ENCODE data around the gene IMPA2. TPM values are rescaled to one million over a fixed set of nuclear protein-coding genes. Genes with fewer than 3 reads are reported as not detected.

The IMPA2 gene
- total and polyA plus RNA-seq, 2 of the 8 experiments (the other 6 are each of a cell fraction or from before 2014, with no cell fraction given): 102 to 140 TPM

DNA sequence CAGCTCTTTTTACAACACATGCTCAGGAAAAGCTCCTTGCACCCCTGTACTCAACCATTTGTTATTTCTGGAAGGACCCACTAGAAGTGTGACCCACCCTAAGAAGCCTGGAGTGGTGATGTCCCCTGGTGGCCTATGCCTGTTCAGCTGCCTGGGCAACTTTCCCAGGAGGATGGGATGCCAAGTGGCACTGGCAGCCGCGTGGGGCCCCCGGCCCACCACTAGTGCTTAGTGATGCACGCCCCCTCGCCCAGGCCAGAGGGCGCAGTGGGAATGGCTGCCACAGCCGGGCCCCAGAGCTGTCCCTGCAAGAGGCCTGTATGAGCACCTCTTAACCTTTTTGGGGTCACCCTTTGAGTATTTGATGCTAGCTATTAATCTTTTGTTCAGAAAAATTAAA lies 18.1 kb downstream of the IMPA2 start:
- Histone ChIP-seq H2BK120ac (replicated peaks; ENCODE audit: low read depth, low read length) (no peak overlapping the region), H3K27ac (ENCODE audit: low read depth, low read length) (no peak overlapping the region), H4K20me1 (replicated peaks in 1 of 2; ENCODE audit: control insufficient read depth in 1 of 2, insufficient read depth in 2 of 2, low read length in 2 of 2) (peaks cover 0 to 14% of the 10 kb centered on the region in 2 experiments), H3K9ac (replicated peaks in 1 of 4; ENCODE audit: extremely low read depth in 1 of 4, low read depth in 3 of 4, low read length in 3 of 4) (no peak overlapping the region), H3K27me3 (replicated peaks in 1 of 4; ENCODE audit: control insufficient read depth in 3 of 4, extremely low read depth in 1 of 4, insufficient read depth in 3 of 4, low read length in 3 of 4) (no peaks in the 10 kb centered on the region), H2BK5ac (ENCODE audit: low read depth, low read length) (no peak overlapping the region), H3K9me3 (ENCODE audit: insufficient read depth in 2 of 2, low read depth in 1 of 2, low read length in 1 of 2) (no peaks in the 10 kb centered on the region), H4K5ac (ENCODE audit: insufficient read length, low read depth, low read length) (no peak overlapping the region), H3K56ac (replicated peaks; ENCODE audit: insufficient read length, low read depth, low read length) (no peak overlapping the region), H3K79me2 (ENCODE audit: control insufficient read depth in 1 of 2, insufficient read depth in 2 of 2, low read length in 2 of 2) (peaks cover 6 to 40% of the 10 kb centered on the region in 2 experiments), H3K4me3 (ENCODE audit: extremely low read depth in 1 of 4, insufficient read depth in 2 of 4, low read depth in 3 of 4, low read length in 4 of 4) (no peak overlapping the region), H3K79me1 (ENCODE audit: low read depth, low read length) (peaks cover 17% of the 10 kb centered on the region), H2AFZ (ENCODE audit: low read length) (no peak overlapping the region), H3K23ac (ENCODE audit: insufficient read length) (no peak overlapping the region), H4K91ac (replicated peaks; ENCODE audit: insufficient read length, low read length) (no peak overlapping the region), H3K4ac (replicated peaks; ENCODE audit: insufficient read length, low read depth, low read length) (no peak overlapping the region), H3K23me2 (ENCODE audit: low read depth, low read length) (peaks cover 4% of the 10 kb centered on the region; the same call in 1 of the 2 replicates), H2AK5ac (ENCODE audit: low read depth, low read length) (no peak overlapping the region), H3K36me3 (ENCODE audit: control insufficient read depth in 2 of 4, insufficient read depth in 4 of 4, low read length in 3 of 4) (peaks cover 2 to 21% (median 16%) of the 10 kb centered on the region in 4 experiments; a peak in 7 of 8 replicates), H3K14ac (ENCODE audit: insufficient read length) (no peak overlapping the region), H2BK12ac (ENCODE audit: low read depth, low read length) (no peak overlapping the region), H3K4me1 (replicated peaks in 1 of 4; ENCODE audit: control insufficient read depth in 3 of 4, insufficient read depth in 4 of 4, low read length in 3 of 4) (peaks cover 3 to 14% (median 8%) of the 10 kb centered on the region in 4 experiments; a peak in 6 of 7 replicates), H3K4me2 (ENCODE audit: insufficient read depth in 1 of 2, low read depth in 2 of 2, low read length in 2 of 2) (no peak overlapping the region), H2BK15ac (ENCODE audit: low read length) (no peak overlapping the region), H3K18ac (ENCODE audit: extremely low read depth, low read length) (no peak overlapping the region), H4K8ac (ENCODE audit: extremely low read depth, insufficient read depth, low read length) (no peak overlapping the region; the same call in 1 of the 2 replicates), H2BK20ac (ENCODE audit: low read length) (no peak overlapping the region)
- CTCF ChIA-PET (ENCODE audit: partially characterized antibody): interaction anchor here (0.9 to 12.5 kb wide), 6 partner anchors 10 to 846 kb away, joined by 3 to 471 read pairs (median 10); no protein-coding TSS in a partner anchor
- DNase-seq (ENCODE audit: low read depth in 1 of 2, low spot score in 2 of 2) (no peak), FAIRE-seq (no peak)
- WGBS, 2 experiments (ENCODE audit: extremely low coverage in 1 of 2, insufficient coverage in 1 of 2, insufficient read length in 1 of 2, insufficient replicate concordance in 2 of 2, low coverage in 1 of 2, low lambda C conversion rate in 2 of 2, missing lambda C conversion rate in 1 of 2): 94% methylated on average over 7 of the region's 7 CpGs; no CpG with 5 or more reads in 1 of the 2 experiments
- TF ChIP-seq CHD1 (IDR thresholded peaks at IDR 0.05; ENCODE audit: low read depth, low read length): no peak
- TF ChIP-seq PHF8 (conservative IDR thresholded peaks at IDR 0.05; ENCODE audit: low read depth, low read length): no peak
- no peak for TF ChIP-seq SIN3A (conservative IDR thresholded peaks at IDR 0.05 in 1 of 2, IDR thresholded peaks at IDR 0.05 in 1 of 2; ENCODE audit: low read depth in 1 of 2, low read length in 2 of 2)
- POLR2A ChIA-PET (ENCODE audit: partially characterized antibody): interaction anchor here (10.4 kb wide), 1 partner anchor 18 kb away, joined by 100 read pairs; the partner anchor contains the start of gene IMPA2

Measured in H1 (cell line).